Liver (tissue), 9 donors: ENCODE measurements around the gene SASH1. TPM values are rescaled to one million over a fixed set of nuclear protein-coding genes. Genes with fewer than 3 reads are reported as not detected.

Experiments
- DNase-seq: peaks from one replicate; pipeline ENCODE4 v3.0.0-alpha.2; 2017; ENCODE audit warnings: low spot score
- H3K27ac ChIP-seq, 2 donors: one replicate each; pipeline ENCODE4 v1.7.0; 2013; ENCODE audit warnings: inconsistent platforms in 2 of 2, low read length in 2 of 2, control low read depth in 1 of 2, low read depth in 1 of 2, mild to moderate bottlenecking in 1 of 2
- H3K27me3 ChIP-seq, 4 donors: one replicate each; pipeline versions ENCODE4 v1.6.1 to v1.7.0; 2013; ENCODE audit warnings: low read length in 3 of 4, inconsistent platforms in 1 of 4, mild to moderate bottlenecking in 1 of 4, moderate library complexity in 1 of 4; ENCODE audit not compliant: control insufficient read depth in 4 of 4, insufficient read depth in 4 of 4
- H3K36me3 ChIP-seq, 4 donors: one replicate each; pipeline versions ENCODE4 v1.6.1 to v1.7.0; 2013; ENCODE audit warnings: low read length in 3 of 4, mild to moderate bottlenecking in 3 of 4, low read depth in 1 of 4, moderate library complexity in 1 of 4; ENCODE audit not compliant: control insufficient read depth in 4 of 4, insufficient read depth in 3 of 4
- H3K4me1 ChIP-seq, 4 donors: one replicate each; pipeline versions ENCODE4 v1.6.1 to v1.7.0; 2013; ENCODE audit warnings: low read length in 3 of 4, mild to moderate bottlenecking in 3 of 4, moderate library complexity in 1 of 4; ENCODE audit not compliant: control insufficient read depth in 4 of 4, insufficient read depth in 4 of 4
- H3K4me3 ChIP-seq, 3 donors: one replicate each; pipeline versions ENCODE4 v1.6.1 to v1.7.0; 2013; ENCODE audit warnings: low read length in 3 of 3, control low read depth in 1 of 3, low read depth in 1 of 3, mild to moderate bottlenecking in 1 of 3
- H3K9ac ChIP-seq, 2 donors: one replicate each; pipeline ENCODE4 v1.7.0; 2013; ENCODE audit warnings: low read length in 2 of 2, mild to moderate bottlenecking in 2 of 2, moderate library complexity in 2 of 2, control low read depth in 1 of 2, low read depth in 1 of 2
- H3K9me3 ChIP-seq, 4 donors: one replicate each; pipeline versions ENCODE4 v1.6.1 to v1.7.0; 2013; ENCODE audit warnings: low read length in 3 of 4; ENCODE audit not compliant: control insufficient read depth in 4 of 4
- EGR1 ChIP-seq, 2 donors: IDR thresholded peaks; 2 replicates each; pipeline ENCODE4 v1.6.1; 2016 to 2018; ENCODE audit warnings: antibody characterized with exemption in 2 of 2, low read depth in 2 of 2
- FOXA1 ChIP-seq: IDR thresholded peaks from 2 replicates; pipeline ENCODE4 v1.6.1; 2016; ENCODE audit warnings: antibody characterized with exemption
- GABPA ChIP-seq, 2 donors: IDR thresholded peaks in 1 of 2; conservative IDR thresholded peaks in 1 of 2; 2 replicates each; pipeline ENCODE4 v1.6.1; 2016; ENCODE audit warnings: antibody characterized with exemption in 2 of 2, mild to moderate bottlenecking in 1 of 2, moderate library complexity in 1 of 2
- HNF4A ChIP-seq, 2 donors: conservative IDR thresholded peaks; 2 replicates each; pipeline ENCODE4 v1.6.1; 2016; ENCODE audit warnings: antibody characterized with exemption in 2 of 2, mild to moderate bottlenecking in 2 of 2
- HNF4G ChIP-seq: IDR thresholded peaks from 2 replicates; pipeline ENCODE4 v1.6.1; 2016; ENCODE audit warnings: antibody characterized with exemption
- JUND ChIP-seq, 2 donors: IDR thresholded peaks; 2 replicates each; pipeline ENCODE4 v1.6.1; 2016; ENCODE audit warnings: antibody characterized with exemption in 2 of 2
- NR2F2 ChIP-seq: IDR thresholded peaks from 2 replicates; pipeline ENCODE4 v1.6.1; 2016; ENCODE audit warnings: antibody characterized with exemption
- RAD21 ChIP-seq, 2 donors: IDR thresholded peaks; 2 replicates each; pipeline ENCODE4 v1.6.1; 2016; ENCODE audit warnings: antibody characterized with exemption in 2 of 2, mild to moderate bottlenecking in 2 of 2
- REST ChIP-seq: IDR thresholded peaks from 2 replicates; pipeline ENCODE4 v1.6.1; 2016; ENCODE audit warnings: antibody characterized with exemption, mild to moderate bottlenecking
- RXRA ChIP-seq, 2 donors: IDR thresholded peaks; 2 replicates each; pipeline ENCODE4 v1.6.1; 2017 to 2018; ENCODE audit warnings: antibody characterized with exemption in 2 of 2, mild to moderate bottlenecking in 1 of 2
- SP1 ChIP-seq: IDR thresholded peaks from 2 replicates; pipeline ENCODE4 v1.6.1; 2018; ENCODE audit warnings: antibody characterized with exemption, mild to moderate bottlenecking
- YY1 ChIP-seq: IDR thresholded peaks from 2 replicates; pipeline ENCODE4 v1.6.1; 2016; ENCODE audit warnings: antibody characterized with exemption, mild to moderate bottlenecking
- WGBS: extraction: QIAGEN DNeasy Blood & Tissue Kit; methylation state at CpG from one replicate; pipeline ENCODE4 v1.1.7; 2013; 5-methylcytosine and 5-hydroxymethylcytosine counted together
- polyA plus RNA-seq, 2 donors: library from polyadenylated mRNA; stranded (reverse) in 1 of 2; unstranded in 1 of 2; fragments of 200-250 nt in 1 of 2; fragments of >200 nt in 1 of 2; fragmentation: Nextera tagmentation in 1 of 2; extraction: Ambion mirVana in 1 of 2; gene quantifications; one replicate each; pipeline versions ENCODE4 v1.2.1 to v1.2.3, GENCODE V29; 2013 to 2015
- total RNA-seq, 2 donors: library from RNA; depleted of rRNA; stranded (reverse); fragments of >200 nt; gene quantifications; one replicate each; pipeline ENCODE4 v1.2.3, GENCODE V29; 2014
- TF ChIP-seq, protein P1 (sequence below): IDR thresholded peaks from 2 replicates; pipeline ENCODE4 v1.6.1; 2016; ENCODE audit warnings: antibody characterized with exemption
- donor health status: healthy.
- donor health status: healthy.
- donor health status: healthy.
- donor health status: healthy.
- donor health status: healthy.

SASH1 gene
- total and polyA plus RNA-seq, 4 donors, result 3.5 to 16.4 (median 7.6) TPM

GRCh38 chr6:148457137-148457842 is 114.7 kb downstream of the SASH1 start:
- Histone ChIP-seq H3K4me3 (no peak overlapping the region), H3K27ac (no peak overlapping the region), H3K9me3 (no peaks in the 10 kb centered on the region), H3K36me3 (no peaks in the 10 kb centered on the region), H3K4me1 (peaks cover 0 to 6% (median under 1%) of the 10 kb centered on the region in 4 donors), H3K9ac (no peak overlapping the region), H3K27me3 (no peaks in the 10 kb centered on the region)
- no peak for DNase-seq
- TF ChIP-seq REST, result no peak
- no peak for TF ChIP-seq HNF4A (conservative IDR thresholded peaks at IDR 0.05)
- TF ChIP-seq, protein P1, sequence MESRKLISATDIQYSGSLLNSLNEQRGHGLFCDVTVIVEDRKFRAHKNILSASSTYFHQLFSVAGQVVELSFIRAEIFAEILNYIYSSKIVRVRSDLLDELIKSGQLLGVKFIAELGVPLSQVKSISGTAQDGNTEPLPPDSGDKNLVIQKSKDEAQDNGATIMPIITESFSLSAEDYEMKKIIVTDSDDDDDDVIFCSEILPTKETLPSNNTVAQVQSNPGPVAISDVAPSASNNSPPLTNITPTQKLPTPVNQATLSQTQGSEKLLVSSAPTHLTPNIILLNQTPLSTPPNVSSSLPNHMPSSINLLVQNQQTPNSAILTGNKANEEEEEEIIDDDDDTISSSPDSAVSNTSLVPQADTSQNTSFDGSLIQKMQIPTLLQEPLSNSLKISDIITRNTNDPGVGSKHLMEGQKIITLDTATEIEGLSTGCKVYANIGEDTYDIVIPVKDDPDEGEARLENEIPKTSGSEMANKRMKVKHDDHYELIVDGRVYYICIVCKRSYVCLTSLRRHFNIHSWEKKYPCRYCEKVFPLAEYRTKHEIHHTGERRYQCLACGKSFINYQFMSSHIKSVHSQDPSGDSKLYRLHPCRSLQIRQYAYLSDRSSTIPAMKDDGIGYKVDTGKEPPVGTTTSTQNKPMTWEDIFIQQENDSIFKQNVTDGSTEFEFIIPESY, result no peak
- no peak for TF ChIP-seq HNF4G
- WGBS, result 96% methylated on average over 10 of the region's 10 CpGs

DNA sequence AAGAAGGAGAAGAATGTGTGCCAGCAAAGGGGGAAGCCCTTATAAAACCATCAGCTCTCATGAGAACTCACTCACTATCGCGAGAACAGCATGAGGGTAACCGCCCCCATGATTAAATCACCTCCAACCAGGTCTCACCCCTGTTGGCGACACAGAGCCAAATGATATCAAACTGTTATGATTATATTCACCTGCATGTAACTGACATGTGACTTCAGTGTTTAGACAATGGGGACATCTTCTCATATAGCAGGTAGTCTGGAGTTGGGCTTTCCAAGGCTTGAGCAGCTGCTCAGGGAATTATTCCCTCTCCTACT is 115.2 kb downstream of the SASH1 start:
- no peak overlapping the region for H3K27ac ChIP-seq
- no peaks in the 10 kb centered on the region for H3K9me3 ChIP-seq
- no peak overlapping the region for H3K4me3 ChIP-seq
- H3K36me3 ChIP-seq, result no peaks in the 10 kb centered on the region
- no peak for TF ChIP-seq RAD21 (IDR thresholded peaks at IDR 0.05)
- no peak for TF ChIP-seq GABPA (IDR thresholded peaks at IDR 0.05 in 1 of 2, conservative IDR thresholded peaks at IDR 0.05 in 1 of 2)
- TF ChIP-seq HNF4G, result no peak
- no peak for TF ChIP-seq JUND (IDR thresholded peaks at IDR 0.05)
- TF ChIP-seq, protein P1, result no peak
- TF ChIP-seq HNF4A (conservative IDR thresholded peaks at IDR 0.05), result no peak
- TF ChIP-seq RXRA (IDR thresholded peaks at IDR 0.05), result no peak
- no peak for TF ChIP-seq YY1
- TF ChIP-seq NR2F2, result no peak
- TF ChIP-seq EGR1 (IDR thresholded peaks at IDR 0.05; ENCODE audit: low read depth in 2 of 2), result no peak
- no peak for TF ChIP-seq SP1
- no peak for TF ChIP-seq FOXA1
- no peak for DNase-seq
- H3K27me3 ChIP-seq, result no peaks in the 10 kb centered on the region
- WGBS, result 92% methylated on average over 4 of the region's 4 CpGs
- no peak overlapping the region for H3K9ac ChIP-seq
- H3K4me1 ChIP-seq, result peaks cover 0 to 6% (median under 1%) of the 10 kb centered on the region in 4 donors
